LoVo (cell line): ENCODE data around the gene PACRG.
A peak's percentile ranks its signal among the peaks of the same experiment; 100 is the strongest.

Source experiments
- DNase-seq: peaks from one replicate; pipeline ENCODE4 v3.0.0-alpha.2; 2016; ENCODE audit warnings: low spot score

Gene PACRG

DNA sequence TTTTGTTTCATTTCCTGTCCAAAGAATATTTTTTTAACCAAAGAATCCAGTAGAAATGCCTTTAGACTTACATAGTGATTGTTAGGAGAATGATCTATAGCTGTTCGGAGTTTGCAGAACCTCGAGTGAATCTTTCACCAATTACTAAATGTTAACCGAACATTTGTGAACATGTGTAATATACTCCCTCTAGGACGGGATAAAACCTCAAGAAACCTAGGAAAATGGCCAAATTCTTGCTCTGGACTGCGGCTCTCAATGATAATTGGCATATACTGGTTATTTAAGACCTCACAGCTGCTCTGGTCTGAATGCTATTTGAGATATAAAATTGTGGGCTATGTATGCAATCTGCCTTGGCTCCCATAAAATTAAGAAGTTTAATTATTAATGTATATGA, 137.1 kb downstream of the PACRG start:
- DNase-seq, result no peak

DNA sequence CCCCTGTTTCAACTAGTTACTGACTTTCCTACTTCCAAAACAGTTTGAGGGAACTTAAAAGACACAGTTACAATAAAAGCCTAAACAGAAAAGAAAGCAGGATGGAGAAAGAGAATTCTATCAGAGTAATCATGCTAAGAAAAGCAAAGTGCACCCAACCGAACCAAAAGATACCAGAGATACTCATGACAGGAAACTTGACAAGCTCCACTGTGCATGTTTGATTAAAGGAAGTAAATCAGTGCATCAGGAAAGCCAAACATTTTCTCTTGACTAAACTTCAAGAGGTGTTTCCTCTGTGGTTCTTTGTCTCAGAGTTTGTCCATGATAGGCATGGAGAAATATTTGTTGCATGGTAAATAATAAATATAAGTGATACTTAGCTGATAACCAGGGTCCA, 138.9 kb downstream of the PACRG start:
- DNase-seq, result no peak

DNA sequence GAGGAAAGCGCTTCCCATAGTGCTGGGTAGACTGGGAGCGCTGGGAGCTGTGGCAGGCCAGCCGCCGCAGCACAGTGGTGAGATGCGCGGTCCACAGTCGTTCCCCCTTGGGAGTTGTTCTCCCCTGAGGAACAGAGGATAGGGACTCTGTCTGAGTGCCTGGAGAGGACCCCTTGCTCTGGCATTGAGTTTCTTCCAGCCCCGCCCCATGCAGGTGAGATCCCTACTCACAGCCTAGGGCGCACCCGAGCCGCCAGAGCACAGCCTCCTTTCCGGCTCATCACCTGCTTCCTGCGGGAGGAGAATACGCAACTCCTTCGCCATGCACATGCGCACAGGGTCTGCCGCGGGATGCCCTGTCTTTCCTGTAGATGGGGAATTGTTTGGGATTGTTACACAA, 140.6 kb downstream of the PACRG start:
- DNase-seq, result no peak

- DNase-seq, result no peak
These were observed 144.2 kb downstream of the PACRG start for GRCh38 chr6:162871966-162872365.

- DNase-seq, result no peak
These were observed 145.8 kb downstream of the PACRG start for GRCh38 chr6:162873537-162873936.

DNA sequence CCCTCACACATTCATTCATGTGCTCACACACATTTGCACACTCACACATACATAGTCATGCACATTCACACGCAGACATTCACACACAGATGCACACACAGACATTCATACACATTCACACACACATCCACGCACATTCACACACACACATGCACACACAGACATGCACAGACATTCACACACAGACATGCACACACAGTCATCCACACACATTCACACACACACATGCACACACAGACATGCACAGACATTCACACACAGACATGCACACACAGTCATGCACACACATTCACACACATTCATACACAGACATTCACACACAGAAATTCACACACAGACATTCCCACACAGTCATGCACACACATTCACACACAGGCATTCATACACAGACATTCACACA, 147.3 kb downstream of the PACRG start:
- DNase-seq, result no peak

DNA sequence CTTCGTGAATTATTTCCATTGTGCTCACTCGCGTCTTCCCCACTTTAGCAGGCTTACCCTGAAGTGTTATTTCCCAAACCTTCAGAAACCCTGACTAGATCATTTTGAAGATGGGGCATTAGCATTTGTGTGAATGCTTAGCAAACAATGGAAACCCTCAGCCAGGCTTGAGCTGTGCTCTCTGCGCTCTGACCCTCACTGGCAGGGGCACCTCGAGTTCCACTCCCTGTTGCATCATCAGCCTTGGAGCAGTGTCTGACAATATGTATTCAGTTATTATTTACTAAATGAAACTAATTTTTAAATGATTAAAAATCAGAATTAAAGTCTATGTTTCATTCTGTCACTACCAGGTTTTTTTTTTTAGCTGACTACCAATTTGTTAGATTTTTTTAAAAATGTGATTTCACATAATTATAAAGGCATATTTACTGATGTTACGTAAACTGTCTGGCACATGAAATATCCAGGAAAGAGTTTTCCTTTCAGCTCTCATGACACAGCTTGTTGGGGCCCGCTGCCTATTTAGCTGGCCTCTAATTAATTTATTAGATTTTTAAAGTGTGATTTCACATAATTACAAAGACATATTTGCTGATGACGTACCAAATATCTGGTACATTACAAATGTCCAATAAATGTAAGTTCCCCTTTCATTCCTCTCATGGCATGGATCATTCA, 155.2 kb downstream of the PACRG start:
- DNase-seq, result no peak

DNA sequence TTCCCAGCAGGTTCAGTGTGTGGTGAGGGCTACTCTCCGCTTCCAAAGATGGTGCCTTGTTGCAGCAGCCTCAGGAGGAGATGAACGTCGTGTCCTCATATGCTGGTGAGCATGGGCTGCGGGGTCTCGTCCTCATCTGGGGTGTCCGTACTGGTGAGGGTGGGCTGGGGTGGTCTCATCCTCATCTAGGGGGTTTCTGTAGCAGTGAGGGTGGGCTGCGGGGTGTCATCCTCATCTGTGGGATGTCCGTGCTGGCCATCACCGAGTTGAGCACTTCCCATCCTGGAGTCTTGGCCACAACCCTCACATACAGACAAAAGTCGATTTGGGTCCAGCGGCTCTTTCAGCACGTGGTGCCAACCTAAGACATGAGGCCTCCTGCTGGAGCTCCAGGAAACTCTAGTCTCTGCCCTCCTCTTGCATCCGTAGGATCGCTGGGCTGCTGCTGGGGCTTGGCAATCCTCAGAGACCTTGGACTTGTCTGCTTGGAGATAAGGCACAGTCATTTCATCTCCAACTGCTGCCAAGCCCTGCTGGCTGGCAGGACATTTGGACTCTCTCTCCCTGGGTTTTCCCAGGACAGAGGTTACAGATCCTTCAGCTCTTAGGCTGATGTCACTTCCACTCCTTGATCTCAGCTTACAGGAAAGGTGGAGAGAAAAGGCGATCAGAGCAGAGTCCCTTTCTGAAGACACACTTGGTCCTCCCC, 160.4 kb downstream of the PACRG start:
- no peak for DNase-seq

DNA sequence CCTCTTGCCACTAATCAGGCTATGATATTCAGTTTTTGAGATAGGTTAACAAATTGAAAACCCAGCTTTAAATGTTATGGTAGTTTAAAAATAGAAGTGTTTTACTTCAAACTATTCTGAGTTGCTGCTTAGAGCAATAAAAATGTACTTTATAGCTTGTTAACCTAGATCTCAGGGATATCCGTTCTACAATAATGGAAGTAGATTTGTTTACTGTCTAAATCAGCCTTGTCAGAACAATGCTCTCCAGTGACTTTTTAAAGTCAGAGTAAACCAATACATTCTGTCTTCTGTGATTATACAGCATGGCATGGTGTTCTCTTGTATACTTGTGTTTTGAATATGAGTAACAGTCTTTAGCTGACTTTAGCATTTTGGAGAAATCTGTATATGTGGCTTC, 161.5 kb downstream of the PACRG start:
- no peak for DNase-seq

- no peak for DNase-seq
These were observed 170.2 kb downstream of the PACRG start for GRCh38 chr6:162898011-162898410.

DNA sequence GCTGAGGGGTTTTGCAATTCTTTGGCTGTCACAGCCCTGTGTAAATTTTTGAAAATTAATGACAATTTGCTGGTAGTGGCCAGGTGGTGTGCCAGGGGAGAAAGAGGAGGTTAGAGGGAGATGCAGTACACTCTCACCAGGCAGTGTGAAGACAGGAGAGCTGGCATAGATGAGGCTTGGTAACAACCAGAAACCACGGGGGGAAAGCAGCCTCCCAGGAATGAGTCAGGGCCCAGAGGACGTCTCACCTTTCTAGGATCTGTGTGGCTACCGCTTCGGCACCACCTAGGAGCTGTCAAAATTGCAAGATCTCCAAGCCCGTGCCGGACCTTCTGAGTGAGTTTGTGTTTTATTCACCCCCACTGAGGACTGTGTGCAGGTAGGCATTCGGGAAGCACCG, 171.4 kb downstream of the PACRG start:
- DNase-seq, result no peak

GRCh38 chr6:162900503-162900902, 172.7 kb downstream of the PACRG start:
- DNase-seq, result no peak

GRCh38 chr6:162904069-162904663, 176.4 kb downstream of the PACRG start:
- DNase-seq, result no peak

GRCh38 chr6:162906479-162906878, 178.7 kb downstream of the PACRG start:
- DNase-seq, result no peak

DNA sequence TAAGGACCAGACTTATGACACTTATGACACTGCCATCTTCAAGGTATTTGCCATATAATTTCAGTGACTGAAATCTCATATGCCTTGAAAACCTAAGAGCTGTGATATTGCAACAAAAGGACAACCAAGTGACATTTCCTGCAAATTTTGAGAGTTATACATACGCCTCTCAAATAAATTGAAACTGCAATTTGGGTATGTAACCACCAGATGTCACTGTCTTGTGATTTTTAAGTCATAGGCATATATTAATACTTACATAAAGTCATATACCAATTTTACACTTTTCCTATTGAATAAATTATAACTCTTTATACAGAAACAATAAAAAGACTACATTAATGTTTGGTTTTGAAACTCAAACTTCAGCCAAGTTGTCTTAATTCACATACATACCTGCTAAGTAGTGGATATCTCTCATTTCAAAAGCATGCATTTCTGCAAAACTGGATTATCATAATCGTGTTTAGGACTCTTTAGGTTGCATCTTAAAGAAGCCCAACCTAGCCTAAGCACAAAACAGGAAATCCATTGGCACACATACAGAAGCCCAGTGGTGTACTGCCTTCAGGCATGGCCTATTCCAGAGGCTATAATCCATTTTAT, 180.2 kb downstream of the PACRG start:
- peak; percentile 5 for DNase-seq

GRCh38 chr6:162913206-162913605, 185.4 kb downstream of the PACRG start:
- DNase-seq, result no peak

DNA sequence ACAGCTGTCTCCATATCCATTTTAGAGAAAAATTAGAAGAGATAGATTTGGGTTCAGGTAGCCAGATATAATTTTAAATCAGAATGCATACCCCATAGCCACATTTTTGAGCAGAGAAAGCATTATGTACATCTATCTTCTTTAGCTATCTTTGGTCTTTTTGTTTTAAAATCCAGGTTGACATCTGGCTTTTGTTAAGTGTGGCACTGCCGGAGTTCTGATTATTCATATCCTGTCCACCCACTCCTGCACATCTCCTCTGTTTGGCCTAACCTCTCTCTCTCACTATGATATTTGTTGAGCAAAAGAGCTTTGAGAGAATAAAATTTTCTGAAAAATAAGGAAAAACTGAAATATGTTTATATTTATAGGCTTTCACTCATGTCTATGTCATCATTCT, 189.7 kb downstream of the PACRG start:
- DNase-seq, result no peak

DNA sequence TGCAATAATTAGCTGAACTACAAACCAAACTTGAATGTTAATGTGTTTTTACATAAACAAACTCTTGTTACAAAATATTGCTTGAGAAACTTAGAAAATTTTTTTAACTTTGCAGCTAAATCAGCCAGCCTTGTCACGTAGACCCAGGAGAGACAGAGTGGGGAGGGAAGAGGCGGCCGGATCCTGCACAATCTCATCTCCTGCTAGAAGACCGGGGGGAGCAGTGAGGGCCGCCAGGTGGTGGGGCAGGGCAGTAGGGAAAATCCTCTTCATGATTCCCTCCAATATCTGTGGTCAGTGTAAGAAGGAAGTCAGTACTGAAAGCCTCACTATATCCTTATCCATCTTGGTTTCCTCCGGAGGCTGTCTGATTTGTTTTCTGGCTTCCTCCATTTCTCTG, 193.3 kb downstream of the PACRG start:
- DNase-seq, result no peak

DNA sequence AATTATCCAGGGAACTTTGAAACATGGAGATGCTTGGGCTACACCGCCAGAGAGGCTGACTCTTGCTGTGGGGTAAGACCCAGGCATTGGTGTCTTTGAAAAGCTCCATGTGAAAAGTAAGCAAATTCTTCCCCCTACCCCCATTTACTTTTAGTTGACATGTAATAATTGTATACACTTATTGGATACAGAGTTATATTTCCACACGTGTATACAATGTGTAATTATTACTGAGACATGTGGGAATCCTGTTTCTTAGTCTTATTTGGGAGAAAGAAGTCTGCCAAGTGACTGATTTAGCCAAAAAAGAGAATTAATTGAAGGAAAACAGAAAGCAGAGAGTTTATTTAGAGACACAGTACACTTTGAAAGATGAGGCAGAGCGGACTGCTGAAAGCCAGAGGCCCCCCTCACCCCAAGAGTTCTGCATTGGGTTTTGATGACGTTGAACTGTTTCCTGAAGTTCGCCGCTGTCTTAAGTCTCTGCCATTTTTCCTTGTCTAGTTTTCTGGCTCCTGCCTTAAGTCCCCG, 193.8 kb downstream of the PACRG start:
- DNase-seq, result no peak

GRCh38 chr6:162922563-162923166, 194.9 kb downstream of the PACRG start:
- no peak for DNase-seq

- no peak for DNase-seq
These were observed 207.1 kb downstream of the PACRG start for GRCh38 chr6:162934844-162935243.

GRCh38 chr6:162940426-162940825, 212.7 kb downstream of the PACRG start:
- DNase-seq, result no peak
